ENCODE measurements around the gene KIAA1586. TPM values are rescaled to one million over a fixed set of nuclear protein-coding genes. Genes with fewer than 3 reads are reported as not detected.
A peak's percentile ranks its signal among the peaks of the same experiment; 100 is the strongest.
"Not testable (repeated sequence)": the region's sequence is repeated elsewhere in the genome, so short reads cannot be mapped to it uniquely, and the experiment has no call there.

The KIAA1586 gene
- total RNA-seq, 1 donor from 2014 or later, result 26.2 TPM

DNA sequence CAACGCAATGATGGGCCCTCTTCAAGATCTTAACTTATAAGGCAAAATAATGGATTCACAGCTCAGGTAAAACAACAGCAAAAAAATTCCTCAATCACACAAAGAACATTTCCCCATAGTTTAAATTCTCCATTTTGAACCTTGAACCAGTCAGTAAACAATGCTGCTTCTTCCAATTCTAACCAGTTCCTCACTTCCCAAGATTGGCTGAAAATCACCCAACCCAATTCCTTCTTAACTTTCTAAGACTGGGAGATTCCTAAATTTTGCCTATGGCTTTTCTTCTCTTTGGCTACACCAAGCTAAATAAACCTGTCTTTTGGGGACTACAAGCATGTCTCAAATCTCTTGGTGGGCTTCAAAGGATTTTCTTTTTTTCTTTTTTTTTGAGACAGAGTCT is 40.4 kb downstream of the KIAA1586 start:
- Mint-ChIP-seq H3K9me3 (no peaks in the 10 kb centered on the region), H3K4me1 (ENCODE audit: unreplicated experiment) (peaks cover 13% of the 10 kb centered on the region), H3K27me3 (no peaks in the 10 kb centered on the region), H3K4me3 (no peak overlapping the region), H3K27ac (no peak overlapping the region), H3K36me3 (no peaks in the 10 kb centered on the region)
- TF ChIP-seq CTCF (conservative IDR thresholded peaks at IDR 0.05), result no peak
- no peak for DNase-seq (ENCODE audit: extremely low spot score, unreplicated experiment)

GRCh38 chr6:57087916-57088315 is 41.4 kb downstream of the KIAA1586 start:
- peaks cover 21% of the 10 kb centered on the region for H3K4me1 Mint-ChIP-seq (ENCODE audit: unreplicated experiment)
- no peaks in the 10 kb centered on the region for H3K9me3 Mint-ChIP-seq
- TF ChIP-seq CTCF (conservative IDR thresholded peaks at IDR 0.05), result no peak
- H3K27me3 Mint-ChIP-seq, result no peaks in the 10 kb centered on the region
- H3K4me3 Mint-ChIP-seq, result no peak overlapping the region
- H3K36me3 Mint-ChIP-seq, result no peaks in the 10 kb centered on the region
- no peak for DNase-seq (ENCODE audit: extremely low spot score, unreplicated experiment)
- H3K27ac Mint-ChIP-seq, result no peak overlapping the region

- H3K36me3 Mint-ChIP-seq, result peaks cover 6% of the 10 kb centered on the region
- H3K27me3 Mint-ChIP-seq, result no peaks in the 10 kb centered on the region
- peak overlapping the region; percentile 85 for H3K4me3 Mint-ChIP-seq
- peak overlapping the region; percentile 88 for H3K27ac Mint-ChIP-seq
- TF ChIP-seq CTCF (conservative IDR thresholded peaks at IDR 0.05), result no peak
- H3K4me1 Mint-ChIP-seq (ENCODE audit: unreplicated experiment), result peaks cover 28% of the 10 kb centered on the region
- no peak for DNase-seq (ENCODE audit: extremely low spot score, unreplicated experiment)
- H3K9me3 Mint-ChIP-seq, result no peaks in the 10 kb centered on the region
Measured at GRCh38 chr6:57089265-57089664, 42.8 kb downstream of the KIAA1586 start.

GRCh38 chr6:57089687-57090457 is 43.4 kb downstream of the KIAA1586 start, which contains the start of gene ZNF451:
Gene ZNF451 (plus strand): TSS chr6:57090188. CDS start chr6:57090254, 66 bp downstream.
- Mint-ChIP-seq H3K4me1 (ENCODE audit: unreplicated experiment) (peaks cover 28% of the 10 kb centered on the region), H3K27ac (peak within 1 kb of the TSS; percentile 88), H3K4me3 (peak within 1 kb of the TSS; percentile 85), H3K9me3 (no peaks in the 10 kb centered on the region), H3K27me3 (no peaks in the 10 kb centered on the region), H3K36me3 (peaks cover 6% of the 10 kb centered on the region)
- TF ChIP-seq CTCF (conservative IDR thresholded peaks at IDR 0.05), result no peak
- peak; percentile 97 for DNase-seq (ENCODE audit: extremely low spot score, unreplicated experiment)

GRCh38 chr6:57090458-57091067 is 44.1 kb downstream of the KIAA1586 start:
- H3K27ac Mint-ChIP-seq, result not testable (repeated sequence)

DNA sequence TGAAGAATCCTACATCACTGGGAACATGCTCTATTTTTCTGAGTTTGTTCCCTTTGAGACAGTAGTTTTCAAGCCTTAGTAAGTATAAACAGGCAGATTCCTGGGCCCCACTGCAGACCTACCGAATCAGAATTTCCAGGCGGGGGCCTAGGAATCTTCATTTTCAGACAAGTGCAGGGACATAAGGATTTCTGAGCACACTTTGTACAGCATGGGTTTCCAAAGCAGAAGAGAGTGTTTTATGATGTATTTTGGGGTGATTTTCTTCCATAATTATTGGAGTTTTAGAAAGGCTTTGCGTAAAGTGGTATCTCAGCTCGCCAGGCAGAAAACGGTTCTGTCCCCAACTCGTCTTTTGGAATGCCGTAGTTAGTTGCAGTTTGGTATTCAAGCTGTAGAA is 44.9 kb downstream of the KIAA1586 start:
- H3K27me3 Mint-ChIP-seq; DNase-seq (ENCODE audit: extremely low spot score, unreplicated experiment); H3K36me3 Mint-ChIP-seq; H3K9me3 Mint-ChIP-seq: not testable (repeated sequence)
- peaks cover 28% of the 10 kb centered on the region for H3K4me1 Mint-ChIP-seq (ENCODE audit: unreplicated experiment)
- H3K4me3 Mint-ChIP-seq, result peak overlapping the region; percentile 83
- peak overlapping the region; percentile 82 for H3K27ac Mint-ChIP-seq

More at GRCh38 chr6:57090458-57091067, 44.1 kb downstream of the KIAA1586 start:
- not testable (repeated sequence) for H3K36me3 Mint-ChIP-seq; H3K4me3 Mint-ChIP-seq; H3K9me3 Mint-ChIP-seq; DNase-seq (ENCODE audit: extremely low spot score, unreplicated experiment); H3K27me3 Mint-ChIP-seq
- H3K4me1 Mint-ChIP-seq (ENCODE audit: unreplicated experiment), result peaks cover 28% of the 10 kb centered on the region

All from type B pancreatic cell (in vitro differentiated cells).